ENCODE results near the gene OTOP2.

OTOP2 gene

GRCh38 chr17:74951065-74951464 is 27.0 kb downstream of the OTOP2 start:
- DNase-seq = no peak
- Histone ChIP-seq H3K36me3 (peaks cover 25% of the 10 kb centered on the region), H3K9me3 (ENCODE audit: severe bottlenecking) (no peaks in the 10 kb centered on the region), H3K27me3 (ENCODE audit: insufficient read depth, low read depth, severe bottlenecking) (no peaks in the 10 kb centered on the region), H3K27ac (no peak overlapping the region), H3K4me3 (ENCODE audit: low read depth, low read length) (no peak overlapping the region)
- no peak for TF ChIP-seq CTCF (IDR thresholded peaks at IDR 0.05; ENCODE audit: low read depth, low read length)

- Histone ChIP-seq H3K36me3 (peaks cover 22% of the 10 kb centered on the region), H3K27me3 (ENCODE audit: insufficient read depth, low read depth, severe bottlenecking) (no peaks in the 10 kb centered on the region), H3K9me3 (ENCODE audit: severe bottlenecking) (no peaks in the 10 kb centered on the region), H3K27ac (peak overlapping the region; percentile 20), H3K4me3 (ENCODE audit: low read depth, low read length) (no peak overlapping the region)
- no peak for TF ChIP-seq CTCF (IDR thresholded peaks at IDR 0.05; ENCODE audit: low read depth, low read length)
- DNase-seq = no peak
Observed at GRCh38 chr17:74951680-74952421, 27.8 kb downstream of the OTOP2 start.

- peak; percentile 67 for DNase-seq
Observed at GRCh38 chr17:74952431-74953133, 28.5 kb downstream of the OTOP2 start.

GRCh38 chr17:74953134-74953687 is 29.1 kb downstream of the OTOP2 start:
- no peaks in the 10 kb centered on the region for H3K27me3 ChIP-seq (ENCODE audit: insufficient read depth, low read depth, severe bottlenecking)
- no peak for TF ChIP-seq CTCF (IDR thresholded peaks at IDR 0.05; ENCODE audit: low read depth, low read length)
- DNase-seq = no peak
- H3K36me3 ChIP-seq = peaks cover 9% of the 10 kb centered on the region
- H3K4me3 ChIP-seq (ENCODE audit: low read depth, low read length) = no peak overlapping the region
- no peaks in the 10 kb centered on the region for H3K9me3 ChIP-seq (ENCODE audit: severe bottlenecking)
- H3K27ac ChIP-seq = no peak overlapping the region; the same call in 1 of the 2 replicates

More at GRCh38 chr17:74952431-74953133, 28.5 kb downstream of the OTOP2 start:
- H3K27ac ChIP-seq = peak overlapping the region; percentile 20
- no peaks in the 10 kb centered on the region for H3K27me3 ChIP-seq (ENCODE audit: insufficient read depth, low read depth, severe bottlenecking)
- H3K9me3 ChIP-seq (ENCODE audit: severe bottlenecking) = no peaks in the 10 kb centered on the region
- peaks cover 14% of the 10 kb centered on the region for H3K36me3 ChIP-seq
- no peak overlapping the region for H3K4me3 ChIP-seq (ENCODE audit: low read depth, low read length)
- no peak for TF ChIP-seq CTCF (IDR thresholded peaks at IDR 0.05; ENCODE audit: low read depth, low read length)

- Histone ChIP-seq H3K27me3 (ENCODE audit: insufficient read depth, low read depth, severe bottlenecking) (no peaks in the 10 kb centered on the region), H3K9me3 (ENCODE audit: severe bottlenecking) (no peaks in the 10 kb centered on the region), H3K36me3 (peaks cover 3% of the 10 kb centered on the region), H3K27ac (no peak overlapping the region), H3K4me3 (ENCODE audit: low read depth, low read length) (no peak overlapping the region)
- no peak for DNase-seq
- no peak for TF ChIP-seq CTCF (IDR thresholded peaks at IDR 0.05; ENCODE audit: low read depth, low read length)
Observed at GRCh38 chr17:74954115-74954514, 30.0 kb downstream of the OTOP2 start.

Data from WERI-Rb-1 (cell line).